Activated naive CD4-positive, alpha-beta T cell treated with anti-CD3 and anti-CD28 coated beads, Interleukin-2, amount 10 ng/mL, durations not matched to agents 7 days and 5 days (primary cell): ENCODE results near the gene FCN1.

ENCODE experiments used
- CTCF ChIA-PET: fragments of 350-600 bp; sonication (Branson Sonifier 250); formaldehyde crosslinking; loops from one replicate; lab custom pipeline; 2021; ENCODE audit warnings: antibody characterized with exemption; lab: Charles Lee
- DNase-seq: peaks from one replicate; pipeline ENCODE4 v3.0.0-alpha.2; 2020
- H3K27ac Mint-ChIP-seq: one replicate; pipeline ENCODE4 v1.8.0; 2021; ENCODE audit warnings: mild to moderate bottlenecking, moderate library complexity, mixed read lengths
- H3K27me3 Mint-ChIP-seq: one replicate; pipeline ENCODE4 v1.8.0; 2021; ENCODE audit warnings: mild to moderate bottlenecking, mixed read lengths
- H3K36me3 Mint-ChIP-seq: one replicate; pipeline ENCODE4 v1.8.0; 2021; ENCODE audit warnings: mixed read lengths
- H3K4me1 Mint-ChIP-seq: one replicate; pipeline ENCODE4 v1.8.0; 2021; ENCODE audit warnings: mixed read lengths
- H3K4me3 Mint-ChIP-seq: one replicate; pipeline ENCODE4 v1.8.0; 2021; ENCODE audit warnings: mild to moderate bottlenecking, moderate library complexity, mixed read lengths
- H3K9me3 Mint-ChIP-seq: one replicate; pipeline ENCODE4 v1.8.0; 2021; ENCODE audit warnings: mixed read lengths

The FCN1 gene

GRCh38 chr9:134890155-134890495 lies 27.6 kb downstream of the FCN1 start:
- H3K36me3 Mint-ChIP-seq, result no peaks in the 10 kb centered on the region
- H3K4me1 Mint-ChIP-seq, result no peaks in the 10 kb centered on the region
- H3K9me3 Mint-ChIP-seq, result no peaks in the 10 kb centered on the region
- no peak overlapping the region for H3K27ac Mint-ChIP-seq
- no peak overlapping the region for H3K4me3 Mint-ChIP-seq
- CTCF ChIA-PET, result no interaction called here
- H3K27me3 Mint-ChIP-seq, result peaks cover 10% of the 10 kb centered on the region
- DNase-seq, result no peak

- Mint-ChIP-seq H3K27ac (no peak overlapping the region), H3K27me3 (peaks cover 10% of the 10 kb centered on the region), H3K9me3 (no peaks in the 10 kb centered on the region), H3K4me1 (no peaks in the 10 kb centered on the region), H3K36me3 (no peaks in the 10 kb centered on the region), H3K4me3 (no peak overlapping the region)
- no peak for DNase-seq
- CTCF ChIA-PET, result no interaction called here
Measured at GRCh38 chr9:134889386-134890154, 28.1 kb downstream of the FCN1 start.

GRCh38 chr9:134888603-134889190 lies 29.0 kb downstream of the FCN1 start:
- Mint-ChIP-seq H3K4me3 (no peak overlapping the region), H3K27me3 (peaks cover 10% of the 10 kb centered on the region), H3K27ac (no peak overlapping the region), H3K36me3 (no peaks in the 10 kb centered on the region), H3K4me1 (no peaks in the 10 kb centered on the region), H3K9me3 (no peaks in the 10 kb centered on the region)
- CTCF ChIA-PET, result no interaction called here
- no peak for DNase-seq

- Mint-ChIP-seq H3K4me1 (no peaks in the 10 kb centered on the region), H3K27ac (no peak overlapping the region), H3K36me3 (no peaks in the 10 kb centered on the region), H3K4me3 (no peak overlapping the region), H3K9me3 (no peaks in the 10 kb centered on the region), H3K27me3 (peaks cover 10% of the 10 kb centered on the region)
- DNase-seq, result no peak
- CTCF ChIA-PET, result no interaction called here
Measured at GRCh38 chr9:134887686-134888602, 29.8 kb downstream of the FCN1 start.

- no peak for DNase-seq
- CTCF ChIA-PET, result no interaction called here
- Mint-ChIP-seq H3K27me3 (peaks cover 10% of the 10 kb centered on the region), H3K36me3 (no peaks in the 10 kb centered on the region), H3K4me3 (no peak overlapping the region), H3K4me1 (no peaks in the 10 kb centered on the region), H3K27ac (no peak overlapping the region), H3K9me3 (no peaks in the 10 kb centered on the region)
Measured at GRCh38 chr9:134887219-134887618, 30.5 kb downstream of the FCN1 start.

- DNase-seq, result no peak
- Mint-ChIP-seq H3K9me3 (no peaks in the 10 kb centered on the region), H3K27ac (no peak overlapping the region), H3K4me1 (no peaks in the 10 kb centered on the region), H3K36me3 (no peaks in the 10 kb centered on the region), H3K4me3 (no peak overlapping the region), H3K27me3 (peaks cover 10% of the 10 kb centered on the region)
- CTCF ChIA-PET, result no interaction called here
Measured at GRCh38 chr9:134886413-134886913, 31.2 kb downstream of the FCN1 start.

GRCh38 chr9:134885679-134886412 lies 31.9 kb downstream of the FCN1 start:
- Mint-ChIP-seq H3K4me1 (no peaks in the 10 kb centered on the region), H3K9me3 (no peaks in the 10 kb centered on the region), H3K27ac (no peak overlapping the region), H3K4me3 (no peak overlapping the region), H3K27me3 (peaks cover 10% of the 10 kb centered on the region), H3K36me3 (no peaks in the 10 kb centered on the region)
- CTCF ChIA-PET, result no interaction called here
- no peak for DNase-seq

GRCh38 chr9:134885001-134885678 lies 32.6 kb downstream of the FCN1 start:
- Mint-ChIP-seq H3K9me3 (no peaks in the 10 kb centered on the region), H3K4me1 (no peaks in the 10 kb centered on the region), H3K36me3 (no peaks in the 10 kb centered on the region), H3K27ac (no peak overlapping the region), H3K4me3 (no peak overlapping the region), H3K27me3 (peaks cover 10% of the 10 kb centered on the region)
- CTCF ChIA-PET, result no interaction called here
- no peak for DNase-seq

GRCh38 chr9:134884492-134884891 lies 33.2 kb downstream of the FCN1 start:
- no peak overlapping the region for H3K4me3 Mint-ChIP-seq
- no peaks in the 10 kb centered on the region for H3K36me3 Mint-ChIP-seq
- H3K27me3 Mint-ChIP-seq, result peaks cover 10% of the 10 kb centered on the region
- H3K9me3 Mint-ChIP-seq, result no peaks in the 10 kb centered on the region
- CTCF ChIA-PET, result no interaction called here
- H3K27ac Mint-ChIP-seq, result no peak overlapping the region
- no peaks in the 10 kb centered on the region for H3K4me1 Mint-ChIP-seq
- DNase-seq, result no peak

GRCh38 chr9:134883040-134883782 lies 34.5 kb downstream of the FCN1 start:
- no peaks in the 10 kb centered on the region for H3K36me3 Mint-ChIP-seq
- peaks cover 8% of the 10 kb centered on the region for H3K27me3 Mint-ChIP-seq
- H3K9me3 Mint-ChIP-seq, result no peaks in the 10 kb centered on the region
- no peak overlapping the region for H3K27ac Mint-ChIP-seq
- CTCF ChIA-PET, result no interaction called here
- no peak overlapping the region for H3K4me3 Mint-ChIP-seq
- no peak for DNase-seq
- no peaks in the 10 kb centered on the region for H3K4me1 Mint-ChIP-seq

- no peaks in the 10 kb centered on the region for H3K4me1 Mint-ChIP-seq
- H3K36me3 Mint-ChIP-seq, result no peaks in the 10 kb centered on the region
- no peaks in the 10 kb centered on the region for H3K9me3 Mint-ChIP-seq
- H3K27me3 Mint-ChIP-seq, result no peaks in the 10 kb centered on the region
- no peak overlapping the region for H3K4me3 Mint-ChIP-seq
- H3K27ac Mint-ChIP-seq, result no peak overlapping the region
- CTCF ChIA-PET, result no interaction called here
- DNase-seq, result no peak
Measured at GRCh38 chr9:134882204-134882785, 35.4 kb downstream of the FCN1 start.

- CTCF ChIA-PET, result no interaction called here
- Mint-ChIP-seq H3K4me3 (no peak overlapping the region), H3K27ac (no peak overlapping the region), H3K36me3 (no peaks in the 10 kb centered on the region), H3K27me3 (no peaks in the 10 kb centered on the region), H3K9me3 (no peaks in the 10 kb centered on the region), H3K4me1 (no peaks in the 10 kb centered on the region)
- DNase-seq, result no peak
Measured at GRCh38 chr9:134881313-134881670, 36.4 kb downstream of the FCN1 start.
